MM.1S (cell line): Measurements from ENCODE around the gene FCHO2.

ENCODE experiments used
- EZH2 ChIP-seq: fragments of 300-600 bp; sonication (generic); optimal IDR thresholded peaks from 2 replicates; pipeline ENCODE3; 2017; ENCODE audit warnings: low read depth, mild to moderate bottlenecking, antibody characterized with exemption, low read length, mixed read lengths
- TF ChIP-seq, protein P1 (sequence below): fragments of 300-600 bp; sonication (generic); IDR thresholded peaks from 2 replicates; pipeline ENCODE4 v1.5.1; 2016; ENCODE audit warnings: antibody characterized with exemption, low read length, mixed read lengths

DNA sequence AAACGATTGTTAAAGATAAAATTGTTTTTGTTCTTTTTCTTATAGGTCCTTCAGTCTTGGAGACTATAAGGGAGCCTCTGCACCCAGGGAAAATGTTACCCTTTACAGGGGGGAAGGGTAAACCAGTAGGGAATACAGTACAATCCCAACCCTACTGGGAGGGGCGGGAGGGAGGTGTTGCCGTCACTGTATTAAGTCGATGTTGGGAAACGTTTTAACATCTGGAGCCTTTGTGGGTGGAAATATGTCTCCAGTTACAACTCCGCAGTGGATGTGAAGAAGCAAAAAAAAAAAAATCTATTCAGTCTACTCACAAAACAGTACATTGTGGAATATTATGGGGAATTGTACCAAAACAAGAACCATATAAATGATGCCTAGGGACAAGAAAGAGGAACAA lies 47.2 kb upstream of the FCHO2 start:
- TF ChIP-seq, protein P1, sequence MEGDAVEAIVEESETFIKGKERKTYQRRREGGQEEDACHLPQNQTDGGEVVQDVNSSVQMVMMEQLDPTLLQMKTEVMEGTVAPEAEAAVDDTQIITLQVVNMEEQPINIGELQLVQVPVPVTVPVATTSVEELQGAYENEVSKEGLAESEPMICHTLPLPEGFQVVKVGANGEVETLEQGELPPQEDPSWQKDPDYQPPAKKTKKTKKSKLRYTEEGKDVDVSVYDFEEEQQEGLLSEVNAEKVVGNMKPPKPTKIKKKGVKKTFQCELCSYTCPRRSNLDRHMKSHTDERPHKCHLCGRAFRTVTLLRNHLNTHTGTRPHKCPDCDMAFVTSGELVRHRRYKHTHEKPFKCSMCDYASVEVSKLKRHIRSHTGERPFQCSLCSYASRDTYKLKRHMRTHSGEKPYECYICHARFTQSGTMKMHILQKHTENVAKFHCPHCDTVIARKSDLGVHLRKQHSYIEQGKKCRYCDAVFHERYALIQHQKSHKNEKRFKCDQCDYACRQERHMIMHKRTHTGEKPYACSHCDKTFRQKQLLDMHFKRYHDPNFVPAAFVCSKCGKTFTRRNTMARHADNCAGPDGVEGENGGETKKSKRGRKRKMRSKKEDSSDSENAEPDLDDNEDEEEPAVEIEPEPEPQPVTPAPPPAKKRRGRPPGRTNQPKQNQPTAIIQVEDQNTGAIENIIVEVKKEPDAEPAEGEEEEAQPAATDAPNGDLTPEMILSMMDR = no peak
- no peak for TF ChIP-seq EZH2
